GM12892 (cell line): ENCODE results near the gene GSN.

Experiments used
- POLR2AphosphoS5 ChIP-seq: IDR thresholded peaks from 2 replicates; pipeline ENCODE4 v1.6.1; 2011; ENCODE audit warnings: low read depth, low read length, control low read depth
- TAF1 ChIP-seq: IDR thresholded peaks from 2 replicates; pipeline ENCODE4 v1.6.1; 2011; ENCODE audit warnings: low read depth, mild to moderate bottlenecking, control low read depth, low read length, borderline replicate concordance

DNA sequence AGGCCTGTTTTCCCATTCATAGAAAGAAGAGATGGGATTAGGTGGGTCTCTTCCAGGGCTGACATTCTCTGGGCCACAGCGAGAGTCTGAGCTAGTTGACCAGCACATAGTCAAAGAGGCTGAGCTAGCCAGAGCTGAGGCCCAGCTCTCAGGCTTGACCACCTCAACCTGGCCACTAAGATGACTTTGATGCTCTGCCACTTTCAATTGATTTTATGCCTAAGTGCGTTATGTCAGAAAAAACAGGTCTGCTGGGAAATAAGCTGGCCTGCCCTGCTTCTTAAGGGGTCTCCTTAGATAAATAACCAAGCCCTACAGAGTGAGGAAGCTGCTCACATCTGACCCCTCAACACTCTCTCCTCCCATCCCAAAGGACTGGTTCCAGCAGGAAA lies 46.3 kb upstream of the GSN start:
- TF ChIP-seq POLR2AphosphoS5: no peak
- TF ChIP-seq TAF1: no peak
